GM15510 (cell line): ENCODE results near the gene SUSD2.

ENCODE experiments used
- POLR2A ChIP-seq: IDR thresholded peaks from 3 replicates; pipeline ENCODE4 v1.6.1; 2011; ENCODE audit warnings: borderline replicate concordance; ENCODE audit not compliant: insufficient read length; ENCODE audit errors: extremely low read depth

The SUSD2 gene

DNA sequence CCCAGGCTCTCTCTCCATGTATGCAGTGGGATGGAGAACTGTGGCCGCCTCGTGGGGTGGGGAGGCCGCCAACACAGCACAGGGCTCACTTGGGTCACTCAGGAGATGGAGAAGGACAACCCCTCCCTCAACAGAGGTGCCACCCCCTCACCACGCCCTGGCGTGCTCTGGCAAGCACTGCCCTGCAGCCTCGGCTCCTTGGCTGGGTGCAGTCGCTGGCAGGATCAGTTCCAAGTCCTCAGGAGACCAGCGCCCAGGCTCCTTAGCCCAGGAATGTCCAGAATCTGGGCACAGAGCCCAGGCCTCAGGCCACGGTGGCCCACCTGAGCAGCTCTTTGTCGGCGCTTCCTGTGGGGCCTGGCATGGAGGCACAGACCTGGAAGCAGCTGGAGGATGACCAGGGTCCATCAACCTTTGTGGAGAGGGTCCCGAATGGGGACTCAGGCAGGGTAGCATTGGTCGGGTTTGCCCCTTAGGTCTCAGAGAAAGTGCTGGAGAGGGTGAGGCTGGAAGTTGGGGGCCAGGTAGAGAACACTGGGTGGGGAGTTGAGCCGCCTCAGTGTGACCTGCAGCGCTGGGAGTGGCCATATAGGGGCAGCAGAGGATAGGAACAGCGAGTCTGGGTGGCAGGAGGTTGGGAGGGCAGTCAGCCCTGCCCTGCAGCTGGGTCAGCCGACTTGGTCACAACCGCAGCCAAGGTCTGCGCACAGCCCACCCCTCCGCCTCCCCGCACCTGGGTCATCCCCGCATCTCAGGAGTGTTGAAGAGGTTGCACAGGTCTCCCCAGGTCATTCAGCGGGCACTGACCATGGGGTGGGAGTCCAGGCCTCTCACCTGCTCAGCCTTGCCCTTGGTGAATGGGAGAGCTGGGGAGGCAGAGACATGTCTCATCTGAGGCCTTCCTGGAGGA lies 8.2 kb downstream of the SUSD2 start:
- no peak for TF ChIP-seq POLR2A

DNA sequence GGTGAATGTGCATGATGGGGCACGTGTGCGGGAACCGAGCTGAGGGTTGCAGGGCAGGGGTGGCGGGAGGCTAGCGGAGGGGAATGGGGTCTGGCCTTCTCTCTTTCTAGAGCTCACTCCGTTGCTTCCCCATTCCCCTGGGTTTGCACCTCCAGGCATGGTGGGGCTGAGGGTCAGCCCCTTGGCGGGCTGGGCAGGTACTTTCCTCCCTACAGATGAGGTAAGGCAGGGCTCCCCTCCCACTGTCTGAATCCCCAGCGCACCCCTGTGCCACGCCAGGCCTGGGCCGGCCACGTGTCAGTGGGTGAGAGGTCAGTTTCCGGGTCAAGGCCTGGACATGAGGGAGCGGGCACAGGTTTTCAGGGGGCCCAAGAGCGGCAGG lies 8.9 kb downstream of the SUSD2 start:
- TF ChIP-seq POLR2A: no peak

DNA sequence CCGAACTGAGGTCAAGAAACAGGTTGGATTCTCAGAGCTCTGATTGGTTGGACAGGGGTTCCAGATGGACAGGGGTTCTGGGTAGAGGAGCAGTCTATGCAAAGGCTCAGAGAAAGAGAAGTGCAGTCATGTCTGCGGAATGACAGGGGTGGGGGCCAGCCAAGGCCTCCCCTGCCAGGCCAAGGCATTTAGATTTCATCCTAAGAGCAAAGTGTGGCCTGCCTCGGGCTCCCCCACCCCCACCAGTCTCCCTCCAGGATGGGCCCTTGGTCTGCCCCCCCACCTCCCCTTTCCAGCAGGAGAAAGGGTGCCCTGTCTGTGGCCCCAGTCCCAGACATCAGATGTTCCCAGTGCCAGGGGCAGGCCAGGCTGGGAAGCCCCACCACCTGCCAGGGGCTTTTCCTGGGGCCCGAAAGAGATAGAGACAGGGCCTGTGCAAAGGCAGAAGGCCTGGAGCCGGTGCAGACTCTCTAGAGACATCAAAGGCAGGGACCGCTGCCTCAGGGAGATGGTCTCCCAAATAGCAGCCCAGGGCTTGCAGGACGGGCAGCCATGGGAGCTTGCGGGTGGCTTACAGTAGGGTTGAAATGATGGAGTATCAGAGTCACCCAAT lies 9.4 kb downstream of the SUSD2 start:
- no peak for TF ChIP-seq POLR2A

DNA sequence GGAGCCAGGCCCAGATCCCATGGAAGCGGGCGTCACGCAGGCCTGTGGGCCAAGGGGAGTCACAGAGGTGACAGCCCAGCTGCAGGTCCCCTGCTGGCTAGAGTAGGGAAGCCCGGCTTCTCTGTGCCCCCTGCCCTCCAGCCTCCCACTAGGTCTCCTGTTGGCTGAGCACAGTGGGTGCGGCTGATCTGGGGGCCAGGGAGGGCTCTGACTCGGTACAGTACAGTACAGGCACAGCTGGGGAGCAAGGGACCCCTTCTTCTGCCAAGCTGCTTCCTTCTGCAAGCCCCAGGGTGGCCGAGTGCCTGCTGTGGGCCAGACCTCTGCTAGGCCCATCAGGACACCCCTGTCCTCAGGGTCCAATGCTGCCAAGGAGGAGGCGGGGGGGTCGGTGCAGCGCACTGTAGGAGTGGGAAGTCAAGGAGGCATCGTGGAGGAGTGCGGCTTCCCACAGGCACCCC lies 10.1 kb downstream of the SUSD2 start:
- no peak for TF ChIP-seq POLR2A

DNA sequence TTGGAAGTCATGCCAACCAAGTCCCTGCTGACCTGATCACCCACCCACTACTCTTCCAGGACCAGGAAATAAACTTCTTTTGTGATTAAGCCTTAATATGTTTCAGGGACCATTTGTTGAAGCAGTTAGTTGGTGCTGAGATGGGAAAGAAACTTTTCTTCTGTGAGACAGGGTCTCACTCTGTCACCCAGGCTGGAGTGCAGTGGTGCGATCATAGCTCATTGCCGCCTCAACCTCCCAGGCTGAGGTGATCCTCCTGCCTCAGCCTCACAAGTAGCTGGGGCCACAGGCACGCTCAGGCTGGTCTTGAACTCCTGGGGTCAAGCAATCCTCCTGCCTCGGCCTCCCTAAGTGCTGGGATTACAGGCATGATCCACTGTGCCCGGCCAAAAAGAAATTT lies 10.6 kb downstream of the SUSD2 start:
- TF ChIP-seq POLR2A: no peak

DNA sequence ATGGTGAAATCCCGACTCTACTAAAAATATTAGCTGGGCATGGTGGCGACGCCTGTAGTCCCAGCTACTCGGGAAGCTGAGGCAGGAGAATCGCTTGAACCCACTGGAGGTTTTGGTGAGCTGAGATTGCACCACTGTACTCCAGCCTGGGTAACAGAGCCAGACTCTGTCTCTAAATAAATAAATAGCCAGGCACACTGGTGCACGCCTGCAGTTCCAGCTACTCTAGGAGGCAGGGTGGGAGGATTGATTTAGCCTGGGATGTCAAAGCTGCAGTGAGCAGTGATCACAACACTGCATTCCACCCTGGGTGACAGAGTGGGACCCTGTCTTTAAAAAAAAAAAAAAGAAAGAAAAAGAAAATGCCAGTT lies 17.4 kb downstream of the SUSD2 start:
- TF ChIP-seq POLR2A: no peak

DNA sequence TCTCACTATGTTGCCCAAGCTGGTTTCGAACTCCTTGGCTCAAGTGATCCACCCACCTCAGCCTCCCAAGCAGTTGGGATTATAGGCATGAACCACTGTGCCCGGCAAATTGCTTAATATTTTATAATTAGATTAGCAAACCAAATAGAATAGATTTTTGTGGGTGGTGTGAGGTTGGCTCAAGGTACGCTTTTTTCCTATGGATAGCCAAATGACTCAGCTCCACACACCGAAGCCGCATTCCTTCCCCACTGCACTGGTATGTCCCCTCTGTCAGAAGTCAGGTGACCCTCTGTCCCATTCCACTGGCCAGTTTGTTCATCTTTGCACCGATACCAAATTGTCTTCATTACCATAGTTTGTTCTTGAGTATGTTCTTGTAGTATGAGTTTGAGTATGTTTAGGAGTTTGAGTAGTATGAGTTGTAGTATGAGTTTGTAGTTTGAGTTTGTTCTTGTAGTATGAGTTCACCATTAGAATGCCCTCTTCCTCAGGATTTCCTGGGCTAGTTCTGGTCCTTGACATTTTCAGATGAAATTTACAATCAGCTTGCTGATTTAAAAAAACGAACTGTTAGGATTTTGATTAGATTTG lies 19.4 kb downstream of the SUSD2 start:
- no peak for TF ChIP-seq POLR2A

DNA sequence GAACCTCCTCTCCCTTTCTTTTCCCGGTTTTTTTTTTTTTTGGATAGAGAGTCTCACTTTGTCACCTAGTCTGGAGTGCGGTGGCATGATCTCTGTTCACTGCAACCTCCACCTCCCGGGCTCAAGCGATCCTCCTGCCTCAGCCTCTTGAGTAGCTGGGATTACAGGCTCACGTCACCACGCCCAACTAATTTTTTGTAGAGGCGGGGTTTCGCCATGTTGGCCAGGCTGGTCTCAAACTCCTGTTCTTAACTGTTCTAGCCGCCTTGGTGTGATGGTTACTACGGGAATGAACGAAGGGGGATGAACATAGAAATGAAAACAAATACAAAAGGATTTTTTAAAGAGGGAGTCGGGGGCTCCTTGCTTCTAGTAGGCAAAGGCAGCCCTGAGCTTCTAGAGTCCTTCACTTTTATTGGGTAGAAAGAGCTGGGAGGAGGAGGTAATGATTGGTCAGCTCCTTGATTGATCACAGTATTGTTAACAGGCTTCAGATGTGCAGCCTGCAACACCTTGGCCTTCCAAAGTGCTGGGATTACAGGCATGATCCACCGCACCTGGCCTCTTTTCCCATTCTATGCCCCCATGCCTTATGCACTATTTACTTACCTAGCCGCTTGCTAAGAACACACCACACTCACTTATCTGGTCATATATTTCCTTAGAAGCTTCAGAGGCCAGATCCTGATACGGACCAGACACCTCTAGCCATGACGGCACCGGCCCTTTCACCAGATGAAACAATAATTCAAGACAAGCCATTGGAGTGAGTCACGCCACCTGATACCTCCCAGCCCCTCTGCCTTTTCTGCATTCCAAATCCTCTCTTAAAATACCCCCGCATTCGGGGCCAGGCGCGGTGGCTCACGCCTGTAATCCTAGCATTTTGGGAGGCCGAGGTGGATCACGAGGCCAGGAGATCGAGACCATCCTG lies 20.7 kb downstream of the SUSD2 start:
- TF ChIP-seq POLR2A: no peak

DNA sequence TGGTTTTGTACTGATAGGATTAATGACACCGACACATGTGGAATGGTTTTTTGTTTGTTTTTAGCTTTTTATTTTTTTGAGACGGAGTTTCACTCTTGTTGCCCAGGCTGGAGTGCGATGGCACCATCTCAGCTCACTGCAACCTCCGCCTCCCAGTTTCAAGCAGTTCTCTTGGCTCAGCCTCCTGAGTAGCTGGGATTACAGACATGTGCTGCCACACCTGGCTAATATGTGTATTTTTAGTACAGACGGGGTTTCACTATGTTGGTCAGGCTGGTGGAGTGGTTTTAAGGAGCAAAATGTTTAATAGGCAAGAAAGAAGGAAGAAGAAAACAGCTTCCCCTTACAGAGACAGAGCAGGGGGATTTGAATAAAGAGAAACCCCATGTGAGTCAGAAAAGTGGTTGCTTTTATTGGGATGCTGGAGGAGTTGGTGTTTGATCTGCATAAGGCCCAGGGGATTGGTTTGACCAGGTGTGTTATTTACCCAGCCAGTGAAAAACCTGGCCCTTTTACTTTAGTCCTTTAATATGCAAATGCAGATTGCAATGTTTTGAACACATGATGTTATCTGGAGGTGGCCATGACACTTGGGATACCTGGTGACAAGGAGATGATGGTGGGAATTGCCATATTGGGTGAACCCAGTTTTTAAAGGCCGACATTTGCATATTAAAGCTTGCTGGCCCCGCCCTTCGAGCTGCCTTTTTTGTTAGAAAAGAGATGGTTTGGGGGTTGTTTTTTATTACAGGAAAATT lies 24.3 kb downstream of the SUSD2 start:
- TF ChIP-seq POLR2A: no peak

DNA sequence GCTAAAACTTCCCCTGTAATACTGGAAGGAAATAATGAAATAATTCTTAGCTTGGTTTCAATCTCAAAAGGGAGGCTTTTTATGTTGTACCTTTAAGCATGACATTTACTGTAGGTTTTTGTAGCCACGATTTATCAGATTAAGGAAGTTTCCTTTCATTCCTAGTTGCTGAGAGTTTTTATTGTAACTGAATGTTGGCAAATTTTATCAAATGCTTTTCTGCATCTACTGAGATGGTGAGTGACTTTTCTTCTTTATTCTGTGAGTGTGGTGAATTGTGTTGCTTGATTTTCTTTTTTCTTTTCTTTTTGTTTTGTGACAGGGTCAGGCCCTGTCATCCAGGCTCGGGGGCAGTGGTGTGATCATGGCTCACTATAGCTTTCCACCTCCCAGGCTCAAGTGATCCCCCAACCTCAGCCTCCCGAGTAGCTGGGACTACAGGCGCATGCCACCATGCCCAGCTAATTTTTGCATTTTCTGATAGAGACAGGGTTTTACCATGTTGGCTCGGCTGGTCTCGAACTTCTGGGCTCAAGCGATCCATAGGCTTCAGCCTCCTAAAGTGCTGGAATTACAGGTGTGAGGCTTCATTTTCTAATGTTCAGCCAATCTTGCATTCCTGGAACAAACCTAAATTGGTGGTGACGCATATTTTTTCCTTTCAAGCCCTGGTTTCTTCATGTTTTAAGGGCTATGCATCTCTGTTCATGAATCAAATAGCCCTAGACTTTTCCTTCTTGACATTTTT lies 26.2 kb downstream of the SUSD2 start:
- TF ChIP-seq POLR2A: no peak

DNA sequence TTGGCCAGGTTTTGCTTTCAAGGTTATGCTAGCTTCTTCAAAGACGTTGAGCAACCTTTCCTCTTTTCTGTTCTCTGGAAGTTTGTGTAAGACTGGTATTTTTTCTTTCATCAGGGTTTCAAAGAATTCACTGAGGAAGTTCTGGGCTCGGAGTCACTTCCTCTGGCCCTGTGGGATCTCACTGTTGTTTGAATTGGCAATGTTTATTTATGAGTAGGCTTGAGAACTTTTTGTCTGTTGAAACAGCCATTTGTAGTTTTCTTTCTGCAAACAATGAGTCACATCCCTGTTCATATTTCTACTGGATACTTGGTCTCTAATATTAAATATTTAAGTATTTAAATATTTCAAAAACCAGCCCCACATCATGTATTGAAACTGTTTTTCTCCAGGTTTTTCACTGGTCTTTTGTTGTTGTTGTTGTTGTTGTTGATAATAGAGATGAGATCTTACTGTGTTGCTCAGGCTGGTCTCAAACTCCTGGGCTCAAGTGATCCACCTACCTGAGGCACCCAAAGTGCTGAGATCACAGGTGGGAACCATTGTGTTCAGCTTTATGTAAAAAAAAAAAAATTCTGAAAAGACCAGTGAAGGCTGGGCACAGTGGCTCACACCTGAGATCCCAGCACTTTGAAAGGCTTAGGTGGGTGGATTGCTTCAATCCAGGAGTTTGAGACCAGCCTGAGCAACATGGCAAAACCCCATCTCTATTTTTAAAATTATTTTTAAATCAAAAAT lies 26.9 kb downstream of the SUSD2 start:
- TF ChIP-seq POLR2A: no peak

DNA sequence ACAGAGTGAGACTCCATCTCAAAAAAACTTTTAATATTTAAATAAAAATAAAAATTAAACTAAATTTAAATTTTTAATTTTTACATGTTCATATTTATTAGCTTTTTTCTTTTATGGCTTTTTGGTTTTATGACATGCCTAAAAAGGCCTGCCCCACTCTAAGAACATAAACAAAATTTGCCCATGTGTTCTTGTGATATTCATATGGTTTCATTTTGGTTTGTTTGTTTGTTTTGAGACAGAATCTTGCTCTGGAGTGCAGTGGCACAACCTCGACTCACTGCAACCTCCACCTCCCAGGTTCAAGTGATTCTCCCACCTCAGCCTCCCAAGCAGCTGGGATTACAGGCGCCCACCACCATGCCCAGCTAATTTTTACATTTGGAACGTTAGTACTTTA lies 27.7 kb downstream of the SUSD2 start:
- TF ChIP-seq POLR2A: no peak

DNA sequence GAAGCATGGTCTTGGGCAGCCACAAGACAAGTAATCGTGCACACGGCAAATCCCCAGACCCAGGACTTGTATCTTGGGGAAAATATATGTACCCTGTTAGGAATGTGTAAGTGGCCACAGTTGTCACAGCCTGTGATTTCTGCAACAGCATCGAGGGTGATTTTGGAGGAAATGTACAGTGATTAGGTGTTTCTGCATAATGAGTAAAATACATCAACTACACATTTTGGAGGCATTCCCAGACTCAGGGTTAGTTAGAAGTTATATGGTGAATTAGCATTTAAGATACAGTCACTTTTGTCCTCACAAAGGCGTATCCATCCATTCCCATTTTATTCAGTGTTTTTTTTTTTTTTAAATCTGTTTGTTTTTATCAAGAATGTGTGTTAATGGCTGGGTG lies 28.4 kb downstream of the SUSD2 start:
- TF ChIP-seq POLR2A: no peak
